Natural killer cell treated with Interleukin-12 subunit alpha and Interleukin-12 subunit beta and Interleukin-15 and Interleukin-18, amount 100 ng/mL, for 72 hours (primary cell): ENCODE measurements around the gene CCDC92. TPM values are rescaled to one million over a fixed set of nuclear protein-coding genes. Genes with fewer than 3 reads are reported as not detected.

Source experiments
- ATAC-seq, 2 donors: fragments of 150-1000 bp; cut with Tn5 transposase in 1 of 2; sonication (Bioruptor Pico), chemical (Tn5 transposase) in 1 of 2; 2 replicates each; pipeline ENCODE4 v1.10.0; 2021
- DNase-seq: peaks from one replicate; pipeline ENCODE4 v3.0.0; 2022; ENCODE audit warnings: low spot score
- H3K27ac Mint-ChIP-seq, 2 donors: 1 replicate in 1 of 2; 2 replicates in 1 of 2; pipeline ENCODE4 v1.8.0; 2022; ENCODE audit warnings: mixed read lengths in 2 of 2, mild to moderate bottlenecking in 1 of 2, moderate library complexity in 1 of 2
- H3K27me3 Mint-ChIP-seq, 2 donors: 1 replicate in 1 of 2; 2 replicates in 1 of 2; pipeline ENCODE4 v1.8.0; 2022; ENCODE audit warnings: mixed read lengths in 2 of 2
- H3K36me3 Mint-ChIP-seq: one replicate; pipeline ENCODE4 v1.8.0; 2022; ENCODE audit warnings: mixed read lengths
- H3K4me1 Mint-ChIP-seq, 2 donors: 1 replicate in 1 of 2; 2 replicates in 1 of 2; pipeline ENCODE4 v1.8.0; 2022; ENCODE audit warnings: low read depth in 2 of 2, mixed read lengths in 2 of 2, mild to moderate bottlenecking in 1 of 2
- H3K4me3 Mint-ChIP-seq: one replicate; pipeline ENCODE4 v1.8.0; 2022; ENCODE audit warnings: mixed read lengths
- H3K9me3 Mint-ChIP-seq: 2 replicates; pipeline ENCODE4 v1.8.0; 2022; ENCODE audit warnings: mixed read lengths
- total RNA-seq, 2 donors: library from RNA; stranded (reverse); gene quantifications; one replicate each; pipeline ENCODE4 v1.2.3, GENCODE V29; 2022

Gene CCDC92
- total RNA-seq, 2 donors from 2014 or later, result 12.9 to 16.2 TPM

GRCh38 chr12:123976227-123976826 lies 3.7 kb upstream of the CCDC92 start:
- ATAC-seq (no peak), DNase-seq (no peak)
- peaks cover 7% of the 10 kb centered on the region for H3K36me3 Mint-ChIP-seq
- peaks cover 9 to 17% of the 10 kb centered on the region in 2 donors for H3K4me1 Mint-ChIP-seq
- H3K4me3 Mint-ChIP-seq, result no peak overlapping the region
- no peak overlapping the region for H3K27ac Mint-ChIP-seq
- H3K27me3 Mint-ChIP-seq, result no peaks in the 10 kb centered on the region
- no peaks in the 10 kb centered on the region for H3K9me3 Mint-ChIP-seq

DNA sequence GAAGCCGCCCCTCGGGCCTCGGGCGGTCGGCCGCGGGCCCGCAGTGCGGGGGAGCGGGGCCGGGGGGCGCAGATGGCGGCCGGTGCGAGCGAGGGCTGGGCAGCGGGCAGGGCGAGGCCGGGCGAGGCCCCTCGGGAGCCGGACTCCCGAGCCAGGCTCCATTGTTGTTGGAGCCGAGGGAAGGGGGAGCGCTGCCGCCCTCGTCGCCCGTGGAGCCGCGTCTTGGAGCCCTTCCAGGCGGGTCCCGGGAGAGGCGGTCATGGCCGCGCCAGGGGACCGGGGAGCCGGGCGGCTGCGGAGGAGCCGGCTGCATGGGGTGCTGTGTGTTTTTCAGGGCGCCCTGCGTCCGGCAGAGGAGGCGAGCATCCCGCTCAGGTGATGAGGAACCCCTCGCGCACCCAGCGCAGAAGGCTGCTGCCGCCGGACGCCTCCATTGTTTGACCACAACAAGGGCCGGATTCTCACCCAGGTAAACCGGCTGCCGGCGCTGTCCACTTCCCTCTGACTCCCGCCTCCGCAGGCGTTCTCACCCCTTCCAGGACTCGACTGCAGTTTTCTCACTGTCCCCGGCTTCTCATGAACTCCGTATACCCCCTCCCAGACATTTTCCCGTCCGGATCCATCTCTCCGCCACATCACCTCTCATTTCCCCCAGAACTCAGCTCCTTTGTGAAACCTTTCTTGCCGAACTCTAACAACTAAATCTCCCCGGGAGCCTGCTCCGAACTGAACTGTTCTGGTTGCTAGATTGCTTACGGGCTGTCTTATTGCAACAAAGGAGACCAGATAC lies 1.1 kb upstream of the CCDC92 start:
- peaks cover 9 to 26% of the 10 kb centered on the region in 2 donors for H3K4me1 Mint-ChIP-seq
- peaks cover 7% of the 10 kb centered on the region for H3K36me3 Mint-ChIP-seq
- H3K4me3 Mint-ChIP-seq, result peak overlapping the region; percentile 95
- H3K27me3 Mint-ChIP-seq, result no peaks in the 10 kb centered on the region
- no peaks in the 10 kb centered on the region for H3K9me3 Mint-ChIP-seq
- DNase-seq, result no peak
- H3K27ac Mint-ChIP-seq, result peak overlapping the region; percentile 65 to 93
- no peak for ATAC-seq

DNA sequence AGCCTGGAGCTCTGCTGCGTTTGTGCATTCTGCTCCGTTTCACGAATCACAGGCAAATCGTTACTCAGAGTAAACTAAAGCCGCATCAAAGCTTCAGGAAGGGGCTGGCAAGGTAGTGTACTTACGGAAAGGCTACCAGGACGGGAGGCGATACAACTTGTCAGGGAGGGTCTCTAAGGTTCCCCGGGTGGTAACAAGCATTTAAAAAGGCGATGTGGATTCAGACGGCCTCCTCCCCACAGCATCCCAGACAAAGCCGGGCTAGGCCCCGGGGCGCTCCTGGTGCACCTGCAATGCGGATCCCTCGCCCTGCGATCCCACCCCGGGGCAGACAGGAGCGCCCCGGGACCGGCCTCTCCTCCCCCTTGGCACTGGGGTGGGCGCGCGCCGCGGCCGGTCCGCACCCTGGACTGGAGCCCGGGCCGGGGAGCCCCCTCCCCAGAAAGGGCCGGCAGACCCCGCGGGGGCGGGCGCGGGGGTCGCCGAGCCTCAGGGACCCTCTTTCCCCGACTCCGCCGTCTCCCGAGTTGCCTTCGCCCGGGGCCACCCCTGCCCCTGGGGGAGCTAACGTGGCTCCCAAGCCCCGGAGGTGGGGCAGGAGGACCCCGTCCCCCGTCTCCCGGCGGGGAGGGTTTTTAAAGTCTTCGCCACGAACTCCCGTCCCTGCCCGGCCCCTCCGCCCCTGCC lies 718 bp downstream of the CCDC92 start:
- DNase-seq, result no peak
- Mint-ChIP-seq H3K27ac (peak overlapping the region; percentile 70 to 94), H3K9me3 (no peaks in the 10 kb centered on the region), H3K4me1 (peaks cover 9 to 26% of the 10 kb centered on the region in 2 donors), H3K27me3 (no peaks in the 10 kb centered on the region), H3K36me3 (peaks cover 7% of the 10 kb centered on the region), H3K4me3 (peak overlapping the region; percentile 91)
- ATAC-seq, result no peak

DNA sequence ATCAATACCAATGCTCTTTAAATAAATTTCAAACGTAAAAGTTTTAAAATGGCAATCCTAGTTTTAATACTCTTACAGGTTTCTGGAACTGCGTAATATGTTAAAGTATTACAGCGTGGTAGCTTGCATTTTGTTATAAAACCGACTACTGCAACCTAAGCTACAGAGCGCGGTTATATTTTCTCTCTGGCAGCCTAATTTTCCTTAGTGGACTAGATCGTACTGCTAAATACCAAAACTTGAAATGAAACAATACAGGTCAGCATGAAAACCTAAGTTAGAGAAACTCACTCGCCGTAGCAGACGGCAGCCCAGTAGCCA lies 1.2 kb downstream of the CCDC92 start:
- DNase-seq, result no peak
- peak overlapping the region; percentile 70 to 94 for H3K27ac Mint-ChIP-seq
- H3K4me3 Mint-ChIP-seq, result peak overlapping the region; percentile 91
- no peak for ATAC-seq
- H3K27me3 Mint-ChIP-seq, result no peaks in the 10 kb centered on the region
- H3K4me1 Mint-ChIP-seq, result peaks cover 9 to 26% of the 10 kb centered on the region in 2 donors
- H3K36me3 Mint-ChIP-seq, result peaks cover 7% of the 10 kb centered on the region
- H3K9me3 Mint-ChIP-seq, result no peaks in the 10 kb centered on the region

GRCh38 chr12:123967121-123967586 lies 5.5 kb downstream of the CCDC92 start:
- Mint-ChIP-seq H3K4me1 (peaks cover 5 to 20% of the 10 kb centered on the region in 2 donors), H3K27ac (no peak overlapping the region), H3K27me3 (no peaks in the 10 kb centered on the region), H3K9me3 (no peaks in the 10 kb centered on the region), H3K36me3 (no peaks in the 10 kb centered on the region), H3K4me3 (no peak overlapping the region)
- DNase-seq, result no peak
- no peak for ATAC-seq

- Mint-ChIP-seq H3K9me3 (no peaks in the 10 kb centered on the region), H3K27ac (no peak overlapping the region), H3K36me3 (no peaks in the 10 kb centered on the region), H3K4me3 (no peak overlapping the region), H3K27me3 (no peaks in the 10 kb centered on the region), H3K4me1 (peaks cover 3 to 19% of the 10 kb centered on the region in 2 donors)
- DNase-seq (no peak), ATAC-seq (no peak)
Observed at GRCh38 chr12:123966596-123966995, 6.0 kb downstream of the CCDC92 start.

- no peak overlapping the region for H3K27ac Mint-ChIP-seq
- ATAC-seq (no peak), DNase-seq (no peak)
- peaks cover 4 to 13% of the 10 kb centered on the region in 2 donors for H3K4me1 Mint-ChIP-seq
- no peak overlapping the region for H3K4me3 Mint-ChIP-seq
- H3K36me3 Mint-ChIP-seq, result no peaks in the 10 kb centered on the region
- H3K9me3 Mint-ChIP-seq, result no peaks in the 10 kb centered on the region
- no peaks in the 10 kb centered on the region for H3K27me3 Mint-ChIP-seq
Observed at GRCh38 chr12:123965382-123965781, 7.2 kb downstream of the CCDC92 start.

- Mint-ChIP-seq H3K4me3 (no peak overlapping the region), H3K9me3 (no peaks in the 10 kb centered on the region), H3K27ac (no peak overlapping the region), H3K4me1 (peaks cover 4 to 7% of the 10 kb centered on the region in 2 donors), H3K27me3 (no peaks in the 10 kb centered on the region), H3K36me3 (no peaks in the 10 kb centered on the region)
- DNase-seq (no peak), ATAC-seq (no peak)
Observed at GRCh38 chr12:123963821-123964220, 8.8 kb downstream of the CCDC92 start.

DNA sequence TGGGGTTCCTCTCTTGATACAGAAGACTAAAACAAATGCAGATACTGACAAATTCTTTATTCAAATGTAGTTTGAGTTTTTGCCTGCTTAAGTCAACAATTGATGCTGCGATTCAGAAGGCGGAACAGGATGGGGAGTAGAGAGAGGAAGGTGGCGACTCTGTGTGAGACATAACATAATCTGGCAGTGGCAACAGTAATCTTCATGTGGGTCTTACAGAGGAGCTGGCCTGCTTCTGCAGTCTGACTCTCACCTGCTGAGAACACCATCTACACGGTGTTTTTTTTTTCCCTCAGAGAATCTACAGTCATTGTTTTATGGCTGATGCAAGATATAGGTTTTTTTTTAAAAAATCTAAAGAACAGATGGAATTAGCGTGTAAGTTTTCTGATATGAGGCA lies 10.1 kb downstream of the CCDC92 start:
- ATAC-seq (no peak), DNase-seq (no peak)
- Mint-ChIP-seq H3K36me3 (no peaks in the 10 kb centered on the region), H3K27ac (no peak overlapping the region), H3K27me3 (no peaks in the 10 kb centered on the region), H3K9me3 (no peaks in the 10 kb centered on the region), H3K4me3 (no peak overlapping the region), H3K4me1 (peaks cover 4 to 7% of the 10 kb centered on the region in 2 donors)

DNA sequence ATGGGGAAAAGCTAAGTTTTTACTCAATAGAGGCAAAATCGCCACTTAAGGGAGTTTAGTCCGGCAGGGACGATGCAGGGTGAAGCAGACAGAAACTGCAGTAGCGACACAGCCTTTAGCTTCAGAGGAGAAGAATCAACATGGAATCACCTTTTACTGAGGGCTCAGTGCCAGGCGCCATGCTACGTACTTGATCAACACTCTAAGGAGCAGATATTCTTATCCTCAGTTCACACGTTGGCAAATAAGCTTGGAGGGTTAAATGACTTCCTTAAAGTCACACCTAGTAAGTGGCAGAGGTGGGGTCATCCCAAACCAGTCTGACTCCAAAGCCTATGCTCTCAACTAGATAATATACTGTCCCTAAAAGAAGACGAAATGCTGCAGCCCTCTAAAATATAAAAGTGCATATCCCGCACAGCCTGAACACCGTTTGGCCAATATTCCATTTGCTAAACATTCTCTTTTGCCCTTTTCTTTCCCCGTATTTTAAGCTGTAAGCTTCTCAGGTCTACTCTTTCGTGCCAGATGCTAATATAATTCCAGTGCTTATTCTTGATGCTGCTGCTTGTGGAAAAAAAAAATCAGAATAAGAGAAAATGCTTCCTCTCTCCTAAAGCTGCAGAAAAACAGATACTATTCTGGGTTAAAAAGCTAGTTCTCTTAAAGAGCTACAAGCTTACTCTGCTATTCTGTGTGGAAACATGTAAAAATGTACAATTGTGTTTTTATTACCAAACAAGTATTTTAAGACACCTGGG lies 10.9 kb downstream of the CCDC92 start:
- DNase-seq (no peak), ATAC-seq (no peak)
- Mint-ChIP-seq H3K27me3 (no peaks in the 10 kb centered on the region), H3K27ac (no peak overlapping the region), H3K36me3 (no peaks in the 10 kb centered on the region), H3K4me1 (peaks cover 4 to 7% of the 10 kb centered on the region in 2 donors), H3K9me3 (no peaks in the 10 kb centered on the region), H3K4me3 (no peak overlapping the region)

DNA sequence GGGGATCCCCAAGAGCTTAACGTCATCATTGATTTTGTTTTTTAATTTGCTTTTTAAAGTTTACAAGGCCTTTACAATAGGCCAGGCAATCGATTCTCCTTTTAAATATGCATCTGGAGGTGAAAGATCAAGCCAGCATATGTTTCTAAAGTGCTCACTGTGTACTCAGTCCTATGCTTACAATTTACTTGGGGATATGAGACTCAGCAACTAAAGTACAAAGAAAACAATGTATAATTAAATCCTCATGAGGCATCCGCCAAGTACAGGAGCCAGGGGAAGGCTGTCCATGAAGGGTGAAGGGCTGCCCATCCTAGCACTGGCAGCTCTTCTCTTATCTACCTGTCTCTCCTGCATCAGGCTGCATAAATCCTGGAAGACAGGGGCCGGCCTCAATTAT lies 11.8 kb downstream of the CCDC92 start:
- H3K9me3 Mint-ChIP-seq, result no peaks in the 10 kb centered on the region
- no peak overlapping the region for H3K4me3 Mint-ChIP-seq
- H3K27me3 Mint-ChIP-seq, result no peaks in the 10 kb centered on the region
- H3K4me1 Mint-ChIP-seq, result peaks cover 4 to 7% of the 10 kb centered on the region in 2 donors
- H3K27ac Mint-ChIP-seq, result no peak overlapping the region
- no peaks in the 10 kb centered on the region for H3K36me3 Mint-ChIP-seq
- DNase-seq (no peak), ATAC-seq (no peak)

GRCh38 chr12:123960029-123960735 lies 12.4 kb downstream of the CCDC92 start:
- H3K4me1 Mint-ChIP-seq, result peaks cover 4 to 7% of the 10 kb centered on the region in 2 donors
- no peak overlapping the region for H3K27ac Mint-ChIP-seq
- ATAC-seq, result no peak
- H3K9me3 Mint-ChIP-seq, result no peaks in the 10 kb centered on the region
- no peaks in the 10 kb centered on the region for H3K36me3 Mint-ChIP-seq
- H3K27me3 Mint-ChIP-seq, result no peaks in the 10 kb centered on the region
- no peak for DNase-seq
- H3K4me3 Mint-ChIP-seq, result no peak overlapping the region

DNA sequence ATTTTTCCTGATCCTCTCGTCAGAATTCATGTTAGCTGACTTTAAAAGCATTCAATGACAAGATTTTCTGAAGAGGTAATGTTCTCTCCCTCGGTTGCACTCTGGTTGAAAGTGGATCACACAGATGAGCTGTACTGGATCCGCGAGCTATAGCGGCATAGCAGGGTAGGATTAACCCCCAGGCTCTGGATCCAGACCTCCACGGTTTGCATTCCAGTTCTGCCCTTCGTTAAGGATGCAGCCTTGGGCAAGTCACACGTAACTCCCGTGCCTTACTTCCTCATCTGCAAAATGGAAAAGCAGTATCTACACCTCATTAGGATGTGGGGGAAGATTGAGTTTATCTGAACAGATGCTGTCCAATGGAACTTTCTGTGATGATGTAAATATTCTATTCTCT lies 13.8 kb downstream of the CCDC92 start:
- Mint-ChIP-seq H3K27me3 (no peaks in the 10 kb centered on the region), H3K36me3 (no peaks in the 10 kb centered on the region), H3K9me3 (no peaks in the 10 kb centered on the region), H3K27ac (no peak overlapping the region), H3K4me3 (no peak overlapping the region), H3K4me1 (peaks cover 4 to 7% of the 10 kb centered on the region in 2 donors)
- ATAC-seq, result no peak
- DNase-seq, result no peak
